ENCODE measurements around the gene GHRL.

GHRL gene

DNA sequence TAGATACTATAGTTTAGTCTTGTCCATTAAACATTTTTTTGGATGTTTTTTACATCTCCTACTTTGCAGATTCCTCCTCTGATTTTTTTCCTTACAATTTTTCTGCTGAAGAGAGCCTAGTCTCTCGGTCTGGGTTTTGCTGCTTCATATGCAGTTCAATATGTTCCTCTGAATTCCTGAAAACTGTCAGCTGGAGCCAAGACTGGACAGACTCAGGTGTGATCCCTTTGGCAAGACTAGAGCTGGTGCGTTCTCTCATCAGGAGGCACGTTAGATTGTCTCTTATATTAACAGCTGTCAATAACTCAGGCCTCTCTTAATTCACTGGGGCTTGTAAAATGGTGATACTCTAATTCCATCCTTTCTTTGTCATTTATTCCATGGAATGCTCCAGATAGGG, 13.4 kb upstream of the GHRL start:
- Histone ChIP-seq H3K9me3 (no peaks in the 10 kb centered on the region), H3K4me3 (ENCODE audit: low read depth in 1 of 2, low read length in 1 of 2) (no peak overlapping the region), H3K36me3 (peaks cover 84% of the 10 kb centered on the region), H3K4me1 (ENCODE audit: control insufficient read depth in 1 of 2, insufficient read depth in 1 of 2, low read depth in 1 of 2, low read length in 1 of 2) (no peaks in the 10 kb centered on the region), H3K27me3 (no peaks in the 10 kb centered on the region), H3K27ac (no peak overlapping the region)
- TF ChIP-seq, protein P1, sequence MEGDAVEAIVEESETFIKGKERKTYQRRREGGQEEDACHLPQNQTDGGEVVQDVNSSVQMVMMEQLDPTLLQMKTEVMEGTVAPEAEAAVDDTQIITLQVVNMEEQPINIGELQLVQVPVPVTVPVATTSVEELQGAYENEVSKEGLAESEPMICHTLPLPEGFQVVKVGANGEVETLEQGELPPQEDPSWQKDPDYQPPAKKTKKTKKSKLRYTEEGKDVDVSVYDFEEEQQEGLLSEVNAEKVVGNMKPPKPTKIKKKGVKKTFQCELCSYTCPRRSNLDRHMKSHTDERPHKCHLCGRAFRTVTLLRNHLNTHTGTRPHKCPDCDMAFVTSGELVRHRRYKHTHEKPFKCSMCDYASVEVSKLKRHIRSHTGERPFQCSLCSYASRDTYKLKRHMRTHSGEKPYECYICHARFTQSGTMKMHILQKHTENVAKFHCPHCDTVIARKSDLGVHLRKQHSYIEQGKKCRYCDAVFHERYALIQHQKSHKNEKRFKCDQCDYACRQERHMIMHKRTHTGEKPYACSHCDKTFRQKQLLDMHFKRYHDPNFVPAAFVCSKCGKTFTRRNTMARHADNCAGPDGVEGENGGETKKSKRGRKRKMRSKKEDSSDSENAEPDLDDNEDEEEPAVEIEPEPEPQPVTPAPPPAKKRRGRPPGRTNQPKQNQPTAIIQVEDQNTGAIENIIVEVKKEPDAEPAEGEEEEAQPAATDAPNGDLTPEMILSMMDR (IDR thresholded peaks at IDR 0.05): no peak

DNA sequence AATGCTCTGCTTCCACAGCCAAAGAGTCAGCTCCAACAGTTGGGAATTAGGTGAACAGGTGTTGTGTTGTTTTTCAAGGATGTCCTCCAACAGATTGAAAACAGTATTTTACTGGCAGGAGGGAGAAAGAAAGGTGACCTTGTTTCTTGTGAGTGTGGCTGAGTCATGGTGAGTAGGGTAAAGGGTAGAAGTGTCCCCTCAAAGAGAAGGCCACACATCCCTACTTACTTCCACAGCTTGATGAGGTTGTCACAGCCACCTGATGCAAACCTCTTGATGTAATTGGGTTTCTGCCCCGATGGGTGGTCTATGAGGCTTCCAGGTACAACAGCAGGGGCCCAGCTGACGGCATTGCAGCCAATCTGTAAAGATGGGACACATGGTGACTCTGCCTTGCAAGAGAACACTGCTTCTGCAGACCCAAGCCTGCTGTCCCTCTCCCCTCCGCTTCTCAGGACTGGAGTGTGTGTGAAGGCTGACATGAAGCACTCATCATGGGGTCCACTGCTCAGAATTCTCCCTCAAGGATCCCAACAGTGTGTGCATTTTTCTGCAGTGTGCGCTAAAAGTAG, 12.7 kb upstream of the GHRL start:
- no peak overlapping the region for H3K27ac ChIP-seq
- TF ChIP-seq, protein P1 (IDR thresholded peaks at IDR 0.05): no peak
- H3K4me1 ChIP-seq (ENCODE audit: control insufficient read depth in 1 of 2, insufficient read depth in 1 of 2, low read depth in 1 of 2, low read length in 1 of 2): no peaks in the 10 kb centered on the region
- no peaks in the 10 kb centered on the region for H3K27me3 ChIP-seq
- no peaks in the 10 kb centered on the region for H3K9me3 ChIP-seq
- H3K36me3 ChIP-seq: peaks cover 84% of the 10 kb centered on the region
- H3K4me3 ChIP-seq (ENCODE audit: low read depth in 1 of 2, low read length in 1 of 2): no peak overlapping the region

DNA sequence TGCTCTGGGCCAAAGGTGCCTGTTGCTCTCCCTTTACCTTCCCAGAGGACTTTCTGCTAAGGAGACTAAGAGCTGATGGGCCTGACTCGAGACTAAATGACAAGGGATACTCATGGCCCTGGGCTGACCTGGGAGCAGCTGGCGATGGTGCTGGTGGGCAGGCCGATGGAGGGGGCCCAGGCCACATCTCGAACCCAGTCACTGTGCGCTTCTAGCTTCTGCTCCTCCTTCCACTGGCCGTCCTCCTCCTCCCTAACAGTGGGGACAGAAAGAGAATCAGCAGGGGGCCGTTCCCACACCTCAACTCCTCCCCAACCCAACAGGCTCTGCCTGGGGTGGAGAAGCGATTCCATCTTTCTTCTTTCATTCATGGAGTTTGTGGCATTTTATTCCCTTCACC, 12.2 kb upstream of the GHRL start:
- H3K4me3 ChIP-seq (ENCODE audit: low read depth in 1 of 2, low read length in 1 of 2): no peak overlapping the region
- no peaks in the 10 kb centered on the region for H3K9me3 ChIP-seq
- TF ChIP-seq, protein P1 (IDR thresholded peaks at IDR 0.05): no peak
- H3K36me3 ChIP-seq: peaks cover 84% of the 10 kb centered on the region
- H3K4me1 ChIP-seq (ENCODE audit: control insufficient read depth in 1 of 2, insufficient read depth in 1 of 2, low read depth in 1 of 2, low read length in 1 of 2): no peaks in the 10 kb centered on the region
- H3K27ac ChIP-seq: no peak overlapping the region
- no peaks in the 10 kb centered on the region for H3K27me3 ChIP-seq

DNA sequence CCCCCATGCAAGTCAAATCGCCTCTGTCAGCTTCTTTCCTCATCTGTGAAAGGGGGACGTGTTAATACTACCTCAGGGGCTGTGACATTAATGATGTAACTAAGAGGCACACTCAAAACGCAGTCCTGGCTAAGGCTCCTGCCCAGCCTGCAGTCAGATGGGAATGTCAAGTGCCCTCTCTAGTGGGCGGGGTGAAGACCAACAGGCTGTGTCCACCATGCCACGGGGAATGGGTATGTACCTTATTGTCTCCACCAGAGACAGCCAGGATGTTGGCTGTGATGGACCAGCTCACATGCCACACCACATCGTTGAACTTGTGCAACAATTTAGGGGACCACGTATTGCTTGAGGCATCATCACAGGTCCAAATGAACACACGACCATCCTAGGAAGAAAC, 11.0 kb upstream of the GHRL start:
- peaks cover 82% of the 10 kb centered on the region for H3K36me3 ChIP-seq
- H3K27ac ChIP-seq: no peak overlapping the region
- H3K27me3 ChIP-seq: no peaks in the 10 kb centered on the region
- H3K9me3 ChIP-seq: no peaks in the 10 kb centered on the region
- H3K4me1 ChIP-seq (ENCODE audit: control insufficient read depth in 1 of 2, insufficient read depth in 1 of 2, low read depth in 1 of 2, low read length in 1 of 2): no peaks in the 10 kb centered on the region
- TF ChIP-seq, protein P1 (IDR thresholded peaks at IDR 0.05): no peak
- H3K4me3 ChIP-seq (ENCODE audit: low read depth in 1 of 2, low read length in 1 of 2): no peak overlapping the region

DNA sequence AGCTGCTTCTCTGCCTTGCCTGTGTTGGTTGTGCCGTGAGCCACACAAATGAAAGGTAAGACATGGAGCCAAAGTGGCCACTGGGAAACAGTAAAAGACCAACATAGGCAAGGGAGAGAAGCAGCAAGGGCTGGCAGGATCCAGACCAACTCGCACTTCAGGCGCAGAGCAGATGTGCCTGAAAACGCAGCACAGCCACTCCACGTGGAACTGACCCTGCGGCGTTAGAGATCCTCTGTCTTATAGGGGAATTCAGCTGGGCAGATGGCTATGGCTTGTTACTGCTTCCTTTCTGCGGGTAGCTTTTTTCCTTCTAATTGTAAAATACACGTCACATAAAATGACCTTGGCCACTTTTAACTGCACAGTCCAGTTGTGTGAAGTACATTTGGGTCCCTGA, 10.4 kb upstream of the GHRL start:
- H3K27ac ChIP-seq: peak overlapping the region; percentile 2
- H3K9me3 ChIP-seq: no peaks in the 10 kb centered on the region
- H3K36me3 ChIP-seq: peaks cover 80% of the 10 kb centered on the region
- no peaks in the 10 kb centered on the region for H3K27me3 ChIP-seq
- no peaks in the 10 kb centered on the region for H3K4me1 ChIP-seq (ENCODE audit: control insufficient read depth in 1 of 2, insufficient read depth in 1 of 2, low read depth in 1 of 2, low read length in 1 of 2)
- TF ChIP-seq, protein P1 (IDR thresholded peaks at IDR 0.05): no peak
- no peak overlapping the region for H3K4me3 ChIP-seq (ENCODE audit: low read depth in 1 of 2, low read length in 1 of 2)

DNA sequence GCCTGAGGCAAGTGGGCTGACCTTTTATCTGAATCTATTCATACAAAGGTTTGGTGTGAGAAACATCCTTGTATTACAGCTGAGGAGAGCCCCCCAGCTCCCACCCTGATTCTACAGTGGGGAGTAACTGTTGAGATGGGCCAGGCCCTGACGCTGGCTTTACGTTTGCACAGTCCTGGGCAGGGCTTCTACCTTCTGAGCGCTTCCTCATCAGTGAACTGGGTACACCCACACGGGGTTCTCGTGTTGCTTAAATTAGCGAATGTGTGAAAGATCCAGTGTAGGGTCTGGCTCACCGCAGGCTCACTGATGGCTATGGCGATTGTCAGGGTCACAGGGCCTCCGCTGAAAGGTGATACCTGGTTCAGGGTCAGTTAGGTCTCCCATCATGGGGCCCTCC, 7.3 kb upstream of the GHRL start:
- Histone ChIP-seq H3K4me3 (ENCODE audit: low read depth in 1 of 2, low read length in 1 of 2) (no peak overlapping the region), H3K27ac (peak overlapping the region; percentile 35), H3K4me1 (ENCODE audit: control insufficient read depth in 1 of 2, insufficient read depth in 1 of 2, low read depth in 1 of 2, low read length in 1 of 2) (no peaks in the 10 kb centered on the region), H3K9me3 (no peaks in the 10 kb centered on the region), H3K27me3 (no peaks in the 10 kb centered on the region), H3K36me3 (peaks cover 58% of the 10 kb centered on the region)
- TF ChIP-seq, protein P1 (IDR thresholded peaks at IDR 0.05): no peak

All from neutrophil (primary cell).